IMR-90 (cell line): ENCODE results near the gene TTC16. TPM values are rescaled to one million over a fixed set of nuclear protein-coding genes. Genes with fewer than 3 reads are reported as not detected.

Experiments
- ATAC-seq: fragments of 200-7000 bp; cut with Tn5 transposase; 2 replicates; pipeline ENCODE4 v1.9.1; 2020; ENCODE audit warnings: low read depth, mild to moderate bottlenecking, moderate library complexity
- BruUV-seq: library from RNA; stranded (reverse); fragments of 400-500 nt; replicated peaks from 2 replicates; lab custom pipeline; 2021; lab: Mats Ljungman, UMichigan
- CTCF ChIA-PET: fragments of 300-600 bp; formaldehyde crosslinking; extraction: SDS; loops from one replicate; lab custom pipeline; 2021; ENCODE audit warnings: antibody characterized with exemption; lab: Yijun Ruan, JAX
- POLR2A ChIA-PET: fragments of 300-600 bp; sonication (Branson Sonifier 250); formaldehyde crosslinking; loops from one replicate; lab custom pipeline; 2022; ENCODE audit warnings: antibody characterized with exemption; ENCODE audit not compliant: unreplicated experiment; lab: Charles Lee
- DNase-seq: peaks from one replicate; pipeline ENCODE4 v3.0.0; 2013
- H2AFZ ChIP-seq: replicated peaks from 2 replicates; pipeline ENCODE3; 2013; ENCODE audit warnings: low read length, mild to moderate bottlenecking; ENCODE audit not compliant: poor library complexity
- H2AK5ac ChIP-seq: 2 replicates; pipeline ENCODE4 v1.6.1; 2013; ENCODE audit warnings: low read depth, low read length, inconsistent platforms
- H2AK9ac ChIP-seq: replicated peaks from 2 replicates; pipeline ENCODE3; 2013; ENCODE audit warnings: mild to moderate bottlenecking, low read depth, low read length, moderate library complexity; ENCODE audit not compliant: poor library complexity
- H2BK120ac ChIP-seq: 2 replicates; pipeline ENCODE4 v1.6.1; 2013; ENCODE audit warnings: low read depth, low read length, inconsistent platforms
- H2BK15ac ChIP-seq: 3 replicates; pipeline ENCODE4 v1.6.1; 2013; ENCODE audit warnings: low read depth, low read length, inconsistent platforms
- H2BK20ac ChIP-seq: 2 replicates; pipeline ENCODE4 v1.6.1; 2013; ENCODE audit warnings: low read depth, mild to moderate bottlenecking, inconsistent platforms, low read length, moderate library complexity
- H2BK5ac ChIP-seq: 2 replicates; pipeline ENCODE4 v1.6.1; 2013; ENCODE audit warnings: mild to moderate bottlenecking, low read depth, low read length, inconsistent platforms; ENCODE audit not compliant: poor library complexity, severe bottlenecking
- H3K14ac ChIP-seq: replicated peaks from 2 replicates; pipeline ENCODE4 v1.6.1; 2013; ENCODE audit warnings: low read depth, low read length, inconsistent platforms
- H3K18ac ChIP-seq: 2 replicates; pipeline ENCODE4 v1.6.1; 2013; ENCODE audit warnings: low read depth, low read length, control low read depth
- H3K23ac ChIP-seq: 2 replicates; pipeline ENCODE4 v1.6.1; 2013; ENCODE audit warnings: low read depth, low read length, inconsistent platforms
- H3K27ac ChIP-seq: 2 replicates; pipeline ENCODE4 v1.5.1; 2013; ENCODE audit warnings: mild to moderate bottlenecking, control low read depth, low read length; ENCODE audit not compliant: insufficient read depth
- H3K27me3 ChIP-seq: 2 replicates; pipeline ENCODE4 v1.6.1; 2013; ENCODE audit warnings: low read length; ENCODE audit not compliant: control insufficient read depth, insufficient read depth
- H3K36me3 ChIP-seq: 2 replicates; pipeline ENCODE4 v1.6.1; 2013; ENCODE audit warnings: low read length, mixed read lengths; ENCODE audit not compliant: control insufficient read depth, insufficient read depth
- H3K4ac ChIP-seq: 2 replicates; pipeline ENCODE4 v1.6.1; 2013; ENCODE audit warnings: low read depth, low read length, inconsistent platforms
- H3K4me1 ChIP-seq: 2 replicates; pipeline ENCODE4 v1.6.1; 2013; ENCODE audit warnings: low read length, mixed read lengths; ENCODE audit not compliant: control insufficient read depth, insufficient read depth
- H3K4me2 ChIP-seq: 2 replicates; pipeline ENCODE4 v1.6.1; 2013; ENCODE audit warnings: low read depth, mild to moderate bottlenecking, control low read depth, low read length, moderate library complexity
- H3K4me3 ChIP-seq: 2 replicates; pipeline ENCODE4 v1.5.1; 2013; ENCODE audit warnings: low read depth, mild to moderate bottlenecking, control low read depth, low read length, moderate library complexity; ENCODE audit not compliant: insufficient read depth
- H3K56ac ChIP-seq: 2 replicates; pipeline ENCODE4 v1.6.1; 2013; ENCODE audit warnings: low read length, inconsistent platforms; ENCODE audit not compliant: insufficient read depth; ENCODE audit errors: extremely low read depth
- H3K79me1 ChIP-seq, 2 experiments: 2 replicates each; pipeline ENCODE4 v1.6.1; 2013; ENCODE audit warnings: low read length in 2 of 2, inconsistent platforms in 1 of 2, low read depth in 1 of 2
- H3K9ac ChIP-seq: 2 replicates; pipeline ENCODE4 v1.6.1; 2013; ENCODE audit warnings: low read depth, low read length, control low read depth
- H3K9me1 ChIP-seq: 2 replicates; pipeline ENCODE4 v1.6.1; 2013; ENCODE audit warnings: low read length, inconsistent platforms; ENCODE audit not compliant: insufficient read depth
- H3K9me3 ChIP-seq: 2 replicates; pipeline ENCODE4 v1.6.1; 2013; ENCODE audit warnings: low read length; ENCODE audit not compliant: control insufficient read depth, insufficient read depth
- H4K20me1 ChIP-seq: 2 replicates; pipeline ENCODE4 v1.6.1; 2013; ENCODE audit warnings: low read length, inconsistent platforms; ENCODE audit not compliant: insufficient read depth
- H4K5ac ChIP-seq: 2 replicates; pipeline ENCODE4 v1.6.1; 2013; ENCODE audit warnings: mild to moderate bottlenecking, low read depth, low read length, control low read depth
- H4K8ac ChIP-seq, 2 experiments: 2 replicates each; pipeline ENCODE4 v1.6.1; 2013; ENCODE audit warnings: low read depth in 2 of 2, low read length in 2 of 2, control low read depth in 1 of 2, inconsistent platforms in 1 of 2
- H4K91ac ChIP-seq: 2 replicates; pipeline ENCODE4 v1.6.1; 2013; ENCODE audit warnings: low read depth, low read length, inconsistent platforms; ENCODE audit not compliant: insufficient read depth
- BHLHE40 ChIP-seq: fragments of 150-350 bp; IDR thresholded peaks from 2 replicates; pipeline ENCODE4 v1.6.1; 2016; ENCODE audit warnings: mild to moderate bottlenecking, low read depth, low read length
- CEBPB ChIP-seq: IDR thresholded peaks from 2 replicates; pipeline ENCODE4 v1.6.1; 2012; ENCODE audit warnings: low read depth, low read length, improper control_type of control experiment
- CHD1 ChIP-seq: IDR thresholded peaks from 2 replicates; pipeline ENCODE4 v1.6.1; 2012; ENCODE audit warnings: low read depth, low read length, improper control_type of control experiment
- CTCF ChIP-seq: conservative IDR thresholded peaks from 2 replicates; pipeline ENCODE4 v1.5.1; 2012; ENCODE audit warnings: mild to moderate bottlenecking, low read depth, low read length, improper control_type of control experiment
- FOS ChIP-seq: fragments of 150-350 bp; IDR thresholded peaks from 2 replicates; pipeline ENCODE4 v1.6.1; 2016; ENCODE audit warnings: low read depth, low read length
- MAFK ChIP-seq: IDR thresholded peaks from 2 replicates; pipeline ENCODE4 v1.6.1; 2012; ENCODE audit warnings: low read depth, low read length, improper control_type of control experiment
- MAZ ChIP-seq: IDR thresholded peaks from 2 replicates; pipeline ENCODE4 v1.6.1; 2012; ENCODE audit warnings: low read depth, mild to moderate bottlenecking, low read length, improper control_type of control experiment, moderate library complexity, borderline replicate concordance
- MXI1 ChIP-seq: IDR thresholded peaks from 2 replicates; pipeline ENCODE4 v1.6.1; 2012; ENCODE audit warnings: low read depth, mild to moderate bottlenecking, low read length, moderate library complexity, borderline replicate concordance
- NFE2L2 ChIP-seq: fragments of 150-350 bp; IDR thresholded peaks from 2 replicates; pipeline ENCODE4 v1.6.1; 2016; ENCODE audit warnings: low read depth, mild to moderate bottlenecking, low read length
- POLR2A ChIP-seq: IDR thresholded peaks from 2 replicates; pipeline ENCODE4 v1.6.1; 2012; ENCODE audit warnings: mild to moderate bottlenecking, low read depth, low read length
- RAD21 ChIP-seq: IDR thresholded peaks from 2 replicates; pipeline ENCODE4 v1.6.1; 2012; ENCODE audit warnings: low read length, improper control_type of control experiment
- RCOR1 ChIP-seq: IDR thresholded peaks from 2 replicates; pipeline ENCODE4 v1.6.1; 2012; ENCODE audit warnings: mild to moderate bottlenecking, low read length, improper control_type of control experiment; ENCODE audit not compliant: insufficient replicate concordance
- RFX5 ChIP-seq: IDR thresholded peaks from 2 replicates; pipeline ENCODE4 v1.8.0; 2012; ENCODE audit warnings: low read depth, mild to moderate bottlenecking, low read length, moderate library complexity
- SMC3 ChIP-seq: fragments of 150-350 bp; IDR thresholded peaks from 2 replicates; pipeline ENCODE4 v1.6.1; 2016; ENCODE audit warnings: low read depth, mild to moderate bottlenecking, antibody characterized with exemption, low read length, moderate library complexity
- USF2 ChIP-seq: fragments of 150-350 bp; IDR thresholded peaks from 2 replicates; pipeline ENCODE4 v1.6.1; 2017; ENCODE audit warnings: mild to moderate bottlenecking, antibody characterized with exemption, low read length, low read depth
- WGBS, 2 experiments: methylation state at CpG; one replicate each; pipeline versions ENCODE4 v1.1.5 to v1.1.7; 2013; ENCODE audit warnings: missing lambda C conversion rate in 2 of 2; ENCODE audit not compliant: insufficient read length in 1 of 2; ENCODE audit errors: extremely low coverage in 2 of 2; 5-methylcytosine and 5-hydroxymethylcytosine counted together
- dilution Hi-C: fragments of 300-500 bp; cut with HindIII; formaldehyde crosslinking; loops from one replicate; pipeline ENCODE4 v1.14.3; 2018; ENCODE audit warnings: low sequenced_read_pairs; ENCODE audit not compliant: unreplicated experiment
- in situ Hi-C: fragments of 300-500 bp; cut with MboI; formaldehyde crosslinking; loops from 3 replicates; pipeline ENCODE4 v1.14.3; 2019; ENCODE audit warnings: low sequenced_read_pairs, inconsistent platforms, mixed read lengths
- intact Hi-C: fragments of 100-400 bp; cut with micrococcal nuclease; formaldehyde crosslinking; loops from 2 replicates; pipeline ENCODE4 v1.10.0; 2022
- polyA plus RNA-seq, 3 experiments: library from polyadenylated mRNA; depleted of rRNA; stranded (reverse); fragments of >200 nt; gene quantifications; 2 replicates each; pipeline ENCODE4 v1.2.3, GENCODE V29; 2012; ENCODE audit warnings: low replicate concordance in 1 of 3
- total RNA-seq: library from RNA; depleted of rRNA; stranded (reverse); fragments of >200 nt; gene quantifications from 2 replicates; pipeline ENCODE4 v1.2.3, GENCODE V29; 2012
- TF ChIP-seq, protein P1 (sequence below): fragments of 150-350 bp; IDR thresholded peaks from 2 replicates; pipeline ENCODE4 v1.6.1; 2016; ENCODE audit warnings: low read depth, mild to moderate bottlenecking, low read length, moderate library complexity, borderline replicate concordance

The TTC16 gene
- total and polyA plus RNA-seq, 2 of the 4 experiments (the other 2 are of a cell fraction): 0.02 TPM; not detected in 1

DNA sequence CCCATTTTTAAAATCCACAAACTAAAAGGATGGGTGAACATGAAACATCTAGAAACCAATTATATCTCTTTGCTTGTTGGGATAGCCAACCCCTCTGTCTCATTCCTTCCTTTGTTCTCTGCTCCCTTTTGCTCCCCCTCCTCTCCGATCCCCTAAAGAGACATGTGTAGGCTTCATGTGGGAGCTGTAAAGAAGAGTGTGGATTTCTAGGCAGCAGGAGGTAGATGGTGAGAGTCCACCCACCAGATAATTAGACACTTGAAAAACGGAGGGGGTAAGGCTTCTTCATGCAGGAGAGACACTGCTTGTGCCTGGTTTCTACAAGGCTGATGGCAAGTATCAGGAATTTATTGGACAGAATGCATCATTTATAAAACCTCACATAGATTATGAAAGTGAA lies 36.4 kb upstream of the TTC16 start:
- Histone ChIP-seq H3K4me3 (no peak overlapping the region), H2BK5ac (no peak overlapping the region), H2AFZ (no peak overlapping the region), H4K91ac (no peak overlapping the region), H2BK15ac (no peak overlapping the region), H2BK120ac (no peak overlapping the region), H2BK20ac (no peak overlapping the region), H4K8ac (no peak overlapping the region), H3K14ac (no peak overlapping the region), H3K36me3 (peaks cover 67% of the 10 kb centered on the region), H3K9me3 (no peaks in the 10 kb centered on the region), H4K20me1 (no peaks in the 10 kb centered on the region), H3K56ac (no peak overlapping the region), H2AK5ac (no peak overlapping the region), H2AK9ac (no peak overlapping the region), H3K4me2 (no peak overlapping the region), H3K27ac (no peak overlapping the region), H3K27me3 (no peaks in the 10 kb centered on the region), H3K79me1 (no peaks in the 10 kb centered on the region), H3K4me1 (peaks cover 8% of the 10 kb centered on the region), H3K4ac (no peak overlapping the region), H3K9ac (no peak overlapping the region), H3K9me1 (peaks cover 11% of the 10 kb centered on the region), H3K23ac (no peak overlapping the region), H3K18ac (no peak overlapping the region), H4K5ac (no peak overlapping the region)
- in situ Hi-C loops (no loop called here), dilution Hi-C loops (no loop called here), intact Hi-C loops (no loop called here)
- ATAC-seq (no peak), DNase-seq (no peak)
- TF ChIP-seq NFE2L2 (no peak), SMC3 (no peak), CEBPB (no peak), POLR2A (no peak), FOS (no peak), CTCF (no peak), MXI1 (no peak), MAFK (no peak), MAZ (no peak), RFX5 (no peak), CHD1 (no peak), RAD21 (no peak), USF2 (no peak), RCOR1 (no peak), BHLHE40 (no peak)
- TF ChIP-seq, protein P1, sequence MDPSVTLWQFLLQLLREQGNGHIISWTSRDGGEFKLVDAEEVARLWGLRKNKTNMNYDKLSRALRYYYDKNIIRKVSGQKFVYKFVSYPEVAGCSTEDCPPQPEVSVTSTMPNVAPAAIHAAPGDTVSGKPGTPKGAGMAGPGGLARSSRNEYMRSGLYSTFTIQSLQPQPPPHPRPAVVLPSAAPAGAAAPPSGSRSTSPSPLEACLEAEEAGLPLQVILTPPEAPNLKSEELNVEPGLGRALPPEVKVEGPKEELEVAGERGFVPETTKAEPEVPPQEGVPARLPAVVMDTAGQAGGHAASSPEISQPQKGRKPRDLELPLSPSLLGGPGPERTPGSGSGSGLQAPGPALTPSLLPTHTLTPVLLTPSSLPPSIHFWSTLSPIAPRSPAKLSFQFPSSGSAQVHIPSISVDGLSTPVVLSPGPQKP: no peak
- CTCF ChIA-PET: no interaction called here
- WGBS, 2 experiments: no CpG with 5 or more reads among the region's 2 CpGs
- BruUV-seq: no TSS peak
- POLR2A ChIA-PET: no interaction called here
